ENCODE measurements around the gene OBP2B.

OBP2B gene

GRCh38 chr9:133163504-133164172 is 45.4 kb downstream of the OBP2B start, which contains the start of gene GBGT1:
Gene GBGT1, minus strand, starts transcription at chr9:133163914. Its CDS starts 1,502 bp downstream, at chr9:133162412.
- Mint-ChIP-seq H3K9me3 (no peaks in the 10 kb centered on the region), H3K4me3 (peak within 1 kb of the TSS; percentile 75), H3K27me3 (peaks cover 6% of the 10 kb centered on the region), H3K4me1 (peaks cover 2% of the 10 kb centered on the region), H3K36me3 (ENCODE audit: low read depth) (peaks cover 2% of the 10 kb centered on the region), H3K27ac (no peak within 1 kb of the TSS)
- ATAC-seq (peak; percentile 36), DNase-seq (peak; percentile 49)

- Mint-ChIP-seq H3K4me1 (peaks cover 2% of the 10 kb centered on the region), H3K27me3 (peaks cover 6% of the 10 kb centered on the region), H3K4me3 (peak overlapping the region; percentile 46), H3K36me3 (ENCODE audit: low read depth) (peaks cover 2% of the 10 kb centered on the region), H3K27ac (no peak overlapping the region), H3K9me3 (no peaks in the 10 kb centered on the region)
- no peak for ATAC-seq
- no peak for DNase-seq
These were observed 46.1 kb downstream of the OBP2B start for GRCh38 chr9:133162861-133163503.

GRCh38 chr9:133161547-133161950 is 47.5 kb downstream of the OBP2B start:
- Mint-ChIP-seq H3K27me3 (peaks cover 6% of the 10 kb centered on the region), H3K36me3 (ENCODE audit: low read depth) (peaks cover 2% of the 10 kb centered on the region), H3K9me3 (no peaks in the 10 kb centered on the region), H3K4me1 (peaks cover 2% of the 10 kb centered on the region), H3K4me3 (peak overlapping the region; percentile 4), H3K27ac (no peak overlapping the region)
- no peak for DNase-seq
- ATAC-seq, result no peak

DNA sequence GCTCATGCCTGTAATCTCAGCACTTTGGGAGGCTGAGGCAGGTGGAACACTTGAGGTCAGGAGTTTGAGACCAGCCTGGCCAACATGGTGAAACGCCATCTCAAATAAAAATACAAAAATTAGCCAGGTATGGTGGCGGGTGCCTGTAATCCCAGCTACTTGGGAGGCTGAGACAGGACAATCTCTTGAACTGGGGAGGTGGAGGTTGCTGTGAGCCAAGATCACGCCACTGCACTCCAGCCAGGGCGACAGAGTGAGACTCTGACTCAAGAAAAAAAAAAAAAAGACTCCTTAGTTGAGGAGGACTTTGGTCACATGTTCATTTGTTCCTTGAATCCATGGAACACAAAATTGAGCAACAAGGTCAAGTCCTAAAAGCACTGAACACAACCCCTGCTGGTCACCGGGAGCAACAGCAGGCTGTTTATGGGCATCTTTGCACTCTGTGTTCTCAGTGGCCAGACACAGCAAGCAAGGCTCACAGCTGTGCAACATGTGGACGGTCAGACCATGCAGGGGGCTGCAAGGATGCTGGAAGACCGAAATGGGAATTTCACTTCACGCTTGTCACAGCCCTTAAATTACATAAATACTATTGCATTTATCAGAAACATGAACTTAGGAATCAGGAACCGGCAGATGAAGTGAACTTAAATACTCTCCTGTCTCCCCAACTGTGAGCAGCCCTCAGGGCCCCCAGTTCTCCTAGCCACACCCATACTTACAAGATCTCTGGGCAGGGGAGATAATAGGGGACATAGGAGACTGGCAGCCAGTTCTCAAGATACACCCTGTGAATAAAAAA is 48.1 kb downstream of the OBP2B start:
- Mint-ChIP-seq H3K9me3 (no peaks in the 10 kb centered on the region), H3K36me3 (ENCODE audit: low read depth) (peaks cover 2% of the 10 kb centered on the region), H3K4me1 (peaks cover 2% of the 10 kb centered on the region), H3K27ac (no peak overlapping the region), H3K4me3 (no peak overlapping the region), H3K27me3 (peaks cover 6% of the 10 kb centered on the region)
- DNase-seq (peak; percentile 35), ATAC-seq (peak; percentile 71)

- H3K36me3 Mint-ChIP-seq (ENCODE audit: low read depth), result peaks cover 2% of the 10 kb centered on the region
- ATAC-seq, result no peak
- no peaks in the 10 kb centered on the region for H3K9me3 Mint-ChIP-seq
- peaks cover 2% of the 10 kb centered on the region for H3K27me3 Mint-ChIP-seq
- no peak overlapping the region for H3K27ac Mint-ChIP-seq
- H3K4me3 Mint-ChIP-seq, result no peak overlapping the region
- no peak for DNase-seq
- peaks cover 1% of the 10 kb centered on the region for H3K4me1 Mint-ChIP-seq
These were observed 50.4 kb downstream of the OBP2B start for GRCh38 chr9:133158695-133159094.

All from activated naive CD8-positive, alpha-beta T cell treated with anti-CD3 and anti-CD28 coated beads, Interleukin-2, amount 50 U/mL, for 24 hours (primary cell).